HEK293 (cell line): ENCODE results near the gene HOXB7.

Source experiments
- FEZF1 ChIP-seq: fragments of 450-650 bp; formaldehyde crosslinking; IDR thresholded peaks from 2 replicates; pipeline ENCODE4 v1.5.1; 2016; ENCODE audit warnings: missing biosample characterization, missing genetic modification characterization
- HOXA7 ChIP-seq: sonication (generic); formaldehyde crosslinking; IDR thresholded peaks from 2 replicates; pipeline ENCODE4 v1.8.1; 2022; ENCODE audit warnings: missing genetic modification reagents, borderline replicate concordance
- KLF10 ChIP-seq: fragments of 450-650 bp; IDR thresholded peaks from 2 replicates; pipeline ENCODE4 v1.5.1; 2018; ENCODE audit warnings: missing biosample characterization, mild to moderate bottlenecking, missing genetic modification characterization
- KLF8 ChIP-seq: fragments of 450-650 bp; formaldehyde crosslinking; IDR thresholded peaks from 2 replicates; pipeline ENCODE4 v1.5.1; 2016; ENCODE audit warnings: missing biosample characterization, missing genetic modification characterization
- SETDB1 ChIP-seq: IDR thresholded peaks from one replicate; pipeline ENCODE4 v1.6.1; 2017; ENCODE audit warnings: mild to moderate bottlenecking, low read length, moderate library complexity, mixed read lengths; ENCODE audit not compliant: insufficient read length
- TSHZ1 ChIP-seq: fragments of 450-650 bp; formaldehyde crosslinking; IDR thresholded peaks from 2 replicates; pipeline ENCODE4 v1.5.1; 2016; ENCODE audit warnings: missing biosample characterization, missing genetic modification characterization, borderline replicate concordance
- YY1 ChIP-seq: fragments of 450-650 bp; formaldehyde crosslinking; IDR thresholded peaks from 2 replicates; pipeline ENCODE4 v1.5.1; 2018; ENCODE audit warnings: missing biosample characterization, missing genetic modification characterization
- ZBTB26 ChIP-seq: fragments of 450-650 bp; formaldehyde crosslinking; optimal IDR thresholded peaks from 2 replicates; pipeline ENCODE3; 2016; ENCODE audit warnings: missing biosample characterization, mild to moderate bottlenecking, missing genetic modification characterization
- ZBTB8A ChIP-seq: fragments of 450-650 bp; formaldehyde crosslinking; IDR thresholded peaks from 2 replicates; pipeline ENCODE4 v1.5.1; 2016; ENCODE audit warnings: missing biosample characterization, missing genetic modification characterization
- ZNF138 ChIP-seq: fragments of 450-650 bp; formaldehyde crosslinking; IDR thresholded peaks from 2 replicates; pipeline ENCODE4 v1.5.1; 2016; ENCODE audit warnings: missing biosample characterization, missing genetic modification characterization, borderline replicate concordance
- ZNF146 ChIP-seq: fragments of 450-650 bp; formaldehyde crosslinking; IDR thresholded peaks from 2 replicates; pipeline ENCODE4 v1.5.1; 2016; ENCODE audit warnings: missing biosample characterization, missing genetic modification characterization
- ZNF26 ChIP-seq: fragments of 450-650 bp; formaldehyde crosslinking; IDR thresholded peaks from 2 replicates; pipeline ENCODE4 v1.5.1; 2016; ENCODE audit warnings: missing biosample characterization, missing genetic modification characterization
- ZNF335 ChIP-seq: fragments of 450-650 bp; formaldehyde crosslinking; conservative IDR thresholded peaks from 2 replicates; pipeline ENCODE4 v1.5.1; 2016; ENCODE audit warnings: missing biosample characterization, missing genetic modification characterization
- ZNF391 ChIP-seq: fragments of 450-650 bp; formaldehyde crosslinking; IDR thresholded peaks from 2 replicates; pipeline ENCODE4 v1.5.1; 2016; ENCODE audit warnings: low read depth, missing biosample characterization, missing genetic modification characterization, borderline replicate concordance
- ZNF398 ChIP-seq: fragments of 450-650 bp; formaldehyde crosslinking; IDR thresholded peaks from 2 replicates; pipeline ENCODE4 v1.5.1; 2017; ENCODE audit warnings: missing biosample characterization, missing genetic modification characterization
- ZNF426 ChIP-seq: fragments of 450-650 bp; formaldehyde crosslinking; IDR thresholded peaks from 2 replicates; pipeline ENCODE4 v1.5.1; 2017; ENCODE audit warnings: missing biosample characterization, missing genetic modification characterization, mild to moderate bottlenecking, inconsistent platforms, moderate library complexity
- ZNF501 ChIP-seq: fragments of 450-650 bp; formaldehyde crosslinking; IDR thresholded peaks from 2 replicates; pipeline ENCODE4 v1.5.1; 2016; ENCODE audit warnings: missing biosample characterization, missing genetic modification characterization
- ZNF560 ChIP-seq: fragments of 450-650 bp; formaldehyde crosslinking; IDR thresholded peaks from 2 replicates; pipeline ENCODE4 v1.5.1; 2017; ENCODE audit warnings: missing biosample characterization, missing genetic modification characterization, borderline replicate concordance
- ZNF623 ChIP-seq: fragments of 450-650 bp; formaldehyde crosslinking; IDR thresholded peaks from 2 replicates; pipeline ENCODE4 v1.5.1; 2016; ENCODE audit warnings: missing biosample characterization, missing genetic modification characterization
- ZNF624 ChIP-seq: fragments of 450-650 bp; formaldehyde crosslinking; IDR thresholded peaks from 2 replicates; pipeline ENCODE4 v1.5.1; 2017; ENCODE audit warnings: missing biosample characterization, missing genetic modification characterization
- ZNF677 ChIP-seq: fragments of 450-650 bp; IDR thresholded peaks from 2 replicates; pipeline ENCODE4 v1.5.0; 2018; ENCODE audit warnings: missing biosample characterization, mild to moderate bottlenecking, missing genetic modification characterization, moderate library complexity
- ZNF837 ChIP-seq: fragments of 450-650 bp; formaldehyde crosslinking; IDR thresholded peaks from 2 replicates; pipeline ENCODE4 v1.5.1; 2016; ENCODE audit warnings: missing biosample characterization, missing genetic modification characterization
- TF ChIP-seq, protein P1 (sequence below): fragments of 450-650 bp; formaldehyde crosslinking; IDR thresholded peaks from 2 replicates; pipeline ENCODE4 v1.5.1; 2017; ENCODE audit warnings: missing biosample characterization, missing genetic modification characterization
- TF ChIP-seq, protein P2 (sequence below): fragments of 450-650 bp; formaldehyde crosslinking; IDR thresholded peaks from 2 replicates; pipeline ENCODE4 v1.5.1; 2017; ENCODE audit warnings: missing biosample characterization, missing genetic modification characterization
- TF ChIP-seq, protein P3 (sequence below): fragments of 450-650 bp; formaldehyde crosslinking; IDR thresholded peaks from 2 replicates; pipeline ENCODE4 v1.5.1; 2017; ENCODE audit warnings: missing biosample characterization, mild to moderate bottlenecking, missing genetic modification characterization, moderate library complexity

The HOXB7 gene

GRCh38 chr17:48625495-48626244, 14.9 kb upstream of the HOXB7 start (continued):
- TF ChIP-seq, protein P1, sequence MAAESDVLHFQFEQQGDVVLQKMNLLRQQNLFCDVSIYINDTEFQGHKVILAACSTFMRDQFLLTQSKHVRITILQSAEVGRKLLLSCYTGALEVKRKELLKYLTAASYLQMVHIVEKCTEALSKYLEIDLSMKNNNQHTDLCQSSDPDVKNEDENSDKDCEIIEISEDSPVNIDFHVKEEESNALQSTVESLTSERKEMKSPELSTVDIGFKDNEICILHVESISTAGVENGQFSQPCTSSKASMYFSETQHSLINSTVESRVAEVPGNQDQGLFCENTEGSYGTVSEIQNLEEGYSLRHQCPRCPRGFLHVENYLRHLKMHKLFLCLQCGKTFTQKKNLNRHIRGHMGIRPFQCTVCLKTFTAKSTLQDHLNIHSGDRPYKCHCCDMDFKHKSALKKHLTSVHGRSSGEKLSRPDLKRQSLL (tag by site-specific recombination) = no peak
- TF ChIP-seq HOXA7 (CRISPR knock-in tag) (no peak), ZNF501 (tag by site-specific recombination) (0 out of 2 replicates have a peak, but pooled peaks have one; percentile 19), ZNF426 (no peak), ZNF138 (tag by site-specific recombination) (no peak), KLF10 (peak; percentile 26; the same call in 1 of the 2 replicates), ZBTB26 (tag by site-specific recombination) (peak; percentile 85), ZNF26 (tag by site-specific recombination) (no peak), ZNF560 (tag by site-specific recombination) (no peak), FEZF1 (tag by site-specific recombination) (no peak), ZNF837 (tag by site-specific recombination) (0 out of 2 replicates have a peak, but pooled peaks have one; percentile 26), ZNF398 (tag by site-specific recombination) (peak; percentile 41), ZBTB8A (tag by site-specific recombination) (peak; percentile 20), ZNF391 (tag by site-specific recombination) (peak; percentile 40; the same call in 1 of the 2 replicates), TSHZ1 (0 out of 2 replicates have a peak, but pooled peaks have one; percentile 21), ZNF146 (tag by site-specific recombination) (0 out of 2 replicates have a peak, but pooled peaks have one; percentile 15), SETDB1 (no peak), YY1 (peak; percentile 46; the same call in 1 of the 2 replicates), ZNF624 (tag by site-specific recombination) (no peak), ZNF335 (peak; percentile 52), KLF8 (peak; percentile 59; the same call in 1 of the 2 replicates), ZNF677 (0 out of 2 replicates have a peak, but pooled peaks have one; percentile 17), ZNF623 (tag by site-specific recombination) (no peak)
- TF ChIP-seq, protein P2, sequence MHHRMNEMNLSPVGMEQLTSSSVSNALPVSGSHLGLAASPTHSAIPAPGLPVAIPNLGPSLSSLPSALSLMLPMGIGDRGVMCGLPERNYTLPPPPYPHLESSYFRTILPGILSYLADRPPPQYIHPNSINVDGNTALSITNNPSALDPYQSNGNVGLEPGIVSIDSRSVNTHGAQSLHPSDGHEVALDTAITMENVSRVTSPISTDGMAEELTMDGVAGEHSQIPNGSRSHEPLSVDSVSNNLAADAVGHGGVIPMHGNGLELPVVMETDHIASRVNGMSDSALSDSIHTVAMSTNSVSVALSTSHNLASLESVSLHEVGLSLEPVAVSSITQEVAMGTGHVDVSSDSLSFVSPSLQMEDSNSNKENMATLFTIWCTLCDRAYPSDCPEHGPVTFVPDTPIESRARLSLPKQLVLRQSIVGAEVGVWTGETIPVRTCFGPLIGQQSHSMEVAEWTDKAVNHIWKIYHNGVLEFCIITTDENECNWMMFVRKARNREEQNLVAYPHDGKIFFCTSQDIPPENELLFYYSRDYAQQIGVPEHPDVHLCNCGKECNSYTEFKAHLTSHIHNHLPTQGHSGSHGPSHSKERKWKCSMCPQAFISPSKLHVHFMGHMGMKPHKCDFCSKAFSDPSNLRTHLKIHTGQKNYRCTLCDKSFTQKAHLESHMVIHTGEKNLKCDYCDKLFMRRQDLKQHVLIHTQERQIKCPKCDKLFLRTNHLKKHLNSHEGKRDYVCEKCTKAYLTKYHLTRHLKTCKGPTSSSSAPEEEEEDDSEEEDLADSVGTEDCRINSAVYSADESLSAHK = peak; percentile 16; the same call in 1 of the 2 replicates
- TF ChIP-seq, protein P3, sequence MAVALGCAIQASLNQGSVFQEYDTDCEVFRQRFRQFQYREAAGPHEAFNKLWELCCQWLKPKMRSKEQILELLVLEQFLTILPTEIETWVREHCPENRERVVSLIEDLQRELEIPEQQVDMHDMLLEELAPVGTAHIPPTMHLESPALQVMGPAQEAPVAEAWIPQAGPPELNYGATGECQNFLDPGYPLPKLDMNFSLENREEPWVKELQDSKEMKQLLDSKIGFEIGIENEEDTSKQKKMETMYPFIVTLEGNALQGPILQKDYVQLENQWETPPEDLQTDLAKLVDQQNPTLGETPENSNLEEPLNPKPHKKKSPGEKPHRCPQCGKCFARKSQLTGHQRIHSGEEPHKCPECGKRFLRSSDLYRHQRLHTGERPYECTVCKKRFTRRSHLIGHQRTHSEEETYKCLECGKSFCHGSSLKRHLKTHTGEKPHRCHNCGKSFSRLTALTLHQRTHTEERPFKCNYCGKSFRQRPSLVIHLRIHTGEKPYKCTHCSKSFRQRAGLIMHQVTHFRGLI (tag by site-specific recombination) = peak; percentile 68; the same call in 1 of the 2 replicates
